Esophagus squamous epithelium (tissue), 4 donors: ENCODE results near the gene BCL2L13.

ENCODE experiments used
- POLR2A ChIP-seq, 4 donors: fragments of 450-650 bp; IDR thresholded peaks; one replicate each; pipeline ENCODE4 v1.6.1; 2017; ENCODE audit warnings: antibody characterized with exemption in 4 of 4, mild to moderate bottlenecking in 4 of 4, moderate library complexity in 3 of 4
- TF ChIP-seq, protein P1 (sequence below), 6 experiments: fragments of 450-650 bp in 4 of 6; fragments of 200-600 bp in 2 of 6; sonication (generic) in 2 of 6; IDR thresholded peaks; one replicate each; pipeline ENCODE4 v1.5.1; 2016 to 2019; ENCODE audit warnings: antibody characterized with exemption in 6 of 6, mild to moderate bottlenecking in 4 of 6, moderate library complexity in 4 of 6

DNA sequence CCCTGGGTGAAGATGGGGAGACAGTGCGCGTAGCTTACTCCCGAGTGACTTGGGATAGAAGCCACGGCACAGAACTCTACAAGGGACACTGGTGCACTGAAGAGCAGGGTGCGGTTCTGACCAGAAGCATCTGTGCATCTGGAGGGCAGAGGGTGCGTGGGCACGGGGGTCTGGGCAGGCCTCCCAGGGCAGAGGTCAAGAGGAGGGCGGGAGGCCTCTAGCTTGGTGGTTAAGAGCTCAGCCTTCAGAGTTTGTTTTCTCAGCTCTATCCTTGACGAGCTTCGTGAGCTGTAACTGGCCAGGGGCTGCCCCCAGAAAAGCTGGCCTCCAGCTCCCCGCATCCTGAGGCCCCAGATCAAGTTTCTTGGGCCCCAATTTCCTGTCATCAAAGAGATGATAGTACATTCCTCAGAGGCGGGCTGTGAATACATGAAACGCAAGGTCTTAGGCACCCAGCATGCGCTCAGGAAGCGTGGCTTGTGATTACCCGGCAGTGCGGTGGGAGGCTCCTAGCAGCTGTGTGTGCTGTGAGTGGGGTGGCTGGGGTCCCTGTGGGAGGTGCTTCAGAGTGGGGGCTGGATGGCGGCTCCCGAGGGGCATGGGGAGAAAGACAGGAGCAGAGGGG lies 141.7 kb downstream of the BCL2L13 start:
- TF ChIP-seq, protein P1, sequence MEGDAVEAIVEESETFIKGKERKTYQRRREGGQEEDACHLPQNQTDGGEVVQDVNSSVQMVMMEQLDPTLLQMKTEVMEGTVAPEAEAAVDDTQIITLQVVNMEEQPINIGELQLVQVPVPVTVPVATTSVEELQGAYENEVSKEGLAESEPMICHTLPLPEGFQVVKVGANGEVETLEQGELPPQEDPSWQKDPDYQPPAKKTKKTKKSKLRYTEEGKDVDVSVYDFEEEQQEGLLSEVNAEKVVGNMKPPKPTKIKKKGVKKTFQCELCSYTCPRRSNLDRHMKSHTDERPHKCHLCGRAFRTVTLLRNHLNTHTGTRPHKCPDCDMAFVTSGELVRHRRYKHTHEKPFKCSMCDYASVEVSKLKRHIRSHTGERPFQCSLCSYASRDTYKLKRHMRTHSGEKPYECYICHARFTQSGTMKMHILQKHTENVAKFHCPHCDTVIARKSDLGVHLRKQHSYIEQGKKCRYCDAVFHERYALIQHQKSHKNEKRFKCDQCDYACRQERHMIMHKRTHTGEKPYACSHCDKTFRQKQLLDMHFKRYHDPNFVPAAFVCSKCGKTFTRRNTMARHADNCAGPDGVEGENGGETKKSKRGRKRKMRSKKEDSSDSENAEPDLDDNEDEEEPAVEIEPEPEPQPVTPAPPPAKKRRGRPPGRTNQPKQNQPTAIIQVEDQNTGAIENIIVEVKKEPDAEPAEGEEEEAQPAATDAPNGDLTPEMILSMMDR (IDR thresholded peaks at IDR 0.05) = no peak
- no peak for TF ChIP-seq POLR2A (IDR thresholded peaks at IDR 0.05)
